ENCODE measurements around the gene WDR6.

Gene WDR6

DNA sequence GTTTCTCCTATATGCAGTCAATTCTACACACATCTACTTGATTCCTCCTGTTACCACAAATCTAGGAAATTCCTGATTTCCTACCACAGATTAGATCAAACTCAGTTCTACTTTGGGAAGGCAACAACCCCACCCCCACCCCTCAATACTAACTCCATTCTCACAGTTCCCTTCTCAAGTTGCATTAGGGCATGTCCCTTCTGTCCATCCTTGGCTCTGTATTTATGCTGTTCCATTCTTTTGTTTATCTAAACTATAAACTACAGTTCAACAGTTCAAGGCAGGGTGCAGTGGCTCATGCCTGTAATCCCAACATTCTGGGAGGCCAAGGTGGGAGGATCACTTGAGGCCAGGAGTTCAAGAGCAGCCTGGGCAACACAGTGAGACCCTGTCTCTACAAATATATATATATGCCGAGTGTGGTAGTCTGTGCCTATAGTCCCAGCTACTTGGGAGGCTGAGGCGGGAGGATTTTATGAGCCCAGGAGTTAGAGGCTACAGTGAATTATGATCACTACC lies 47.2 kb downstream of the WDR6 start:
- H3K27ac ChIP-seq (ENCODE audit: low read length): no peak overlapping the region
- no peak overlapping the region for H3K4me3 ChIP-seq (ENCODE audit: low read depth in 1 of 2, low read length in 2 of 2)
- no peaks in the 10 kb centered on the region for H3K4me1 ChIP-seq (ENCODE audit: control insufficient read depth in 1 of 2, insufficient read depth in 2 of 2, low read length in 2 of 2)
- H3K27me3 ChIP-seq (ENCODE audit: low read depth, low read length): no peaks in the 10 kb centered on the region
- peaks cover 30 to 50% of the 10 kb centered on the region in 2 donors for H3K36me3 ChIP-seq (ENCODE audit: control insufficient read depth in 1 of 2, insufficient read depth in 2 of 2, low read length in 2 of 2)
- no peaks in the 10 kb centered on the region for H3K9me3 ChIP-seq (ENCODE audit: control insufficient read depth in 1 of 2, low read length in 2 of 2)

DNA sequence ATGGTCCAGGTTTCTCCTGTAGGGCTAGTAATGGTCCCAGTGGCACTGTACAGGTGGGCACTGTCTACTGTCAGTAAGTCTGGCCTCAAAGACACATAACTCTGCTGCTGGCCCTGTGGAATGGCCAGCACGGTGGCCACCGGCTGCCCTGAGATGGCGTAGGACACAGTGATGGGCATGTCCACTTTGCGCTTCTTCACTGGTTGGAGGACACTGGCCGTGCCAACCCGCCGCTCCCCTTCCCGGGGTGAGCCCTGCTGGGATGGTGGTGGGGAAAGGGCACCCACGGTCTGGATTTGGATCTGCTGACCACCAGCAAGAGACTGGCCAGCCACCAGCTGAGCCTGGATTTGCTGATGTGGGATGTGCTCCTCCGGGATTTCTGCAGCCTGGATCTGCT lies 50.1 kb downstream of the WDR6 start:
- H3K4me1 ChIP-seq (ENCODE audit: control insufficient read depth in 1 of 2, insufficient read depth in 2 of 2, low read length in 2 of 2): no peaks in the 10 kb centered on the region
- no peak overlapping the region for H3K27ac ChIP-seq (ENCODE audit: low read length)
- no peaks in the 10 kb centered on the region for H3K27me3 ChIP-seq (ENCODE audit: low read depth, low read length)
- H3K9me3 ChIP-seq (ENCODE audit: control insufficient read depth in 1 of 2, low read length in 2 of 2): no peaks in the 10 kb centered on the region
- H3K4me3 ChIP-seq (ENCODE audit: low read depth in 1 of 2, low read length in 2 of 2): no peak overlapping the region
- peaks cover 24 to 42% of the 10 kb centered on the region in 2 donors for H3K36me3 ChIP-seq (ENCODE audit: control insufficient read depth in 1 of 2, insufficient read depth in 2 of 2, low read length in 2 of 2)

DNA sequence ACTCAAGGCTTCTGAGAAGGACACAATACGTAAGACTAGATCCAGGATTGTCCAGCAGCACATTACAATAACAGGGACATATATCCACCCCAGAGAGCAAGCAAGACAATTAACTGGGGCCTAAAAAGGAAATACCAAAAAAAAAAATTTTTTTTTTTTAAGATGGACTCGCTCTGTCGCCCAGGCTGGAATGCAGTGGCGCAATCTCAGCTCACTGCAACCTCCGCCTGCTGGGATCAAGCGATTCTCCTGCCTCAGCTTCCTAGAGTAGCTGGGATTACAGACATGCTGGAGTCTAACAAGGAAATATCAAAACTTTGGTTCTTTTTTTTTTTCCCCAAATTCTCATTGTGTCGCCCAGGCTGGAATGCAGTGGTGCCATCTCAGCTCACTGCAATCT lies 50.8 kb downstream of the WDR6 start:
- no peaks in the 10 kb centered on the region for H3K27me3 ChIP-seq (ENCODE audit: low read depth, low read length)
- no peaks in the 10 kb centered on the region for H3K9me3 ChIP-seq (ENCODE audit: control insufficient read depth in 1 of 2, low read length in 2 of 2)
- no peak overlapping the region for H3K4me3 ChIP-seq (ENCODE audit: low read depth in 1 of 2, low read length in 2 of 2)
- peaks cover 23 to 41% of the 10 kb centered on the region in 2 donors for H3K36me3 ChIP-seq (ENCODE audit: control insufficient read depth in 1 of 2, insufficient read depth in 2 of 2, low read length in 2 of 2)
- no peaks in the 10 kb centered on the region for H3K4me1 ChIP-seq (ENCODE audit: control insufficient read depth in 1 of 2, insufficient read depth in 2 of 2, low read length in 2 of 2)
- no peak overlapping the region for H3K27ac ChIP-seq (ENCODE audit: low read length)
